HepG2 (cell line): ENCODE measurements around the gene SYT9. TPM values are rescaled to one million over a fixed set of nuclear protein-coding genes. Genes with fewer than 3 reads are reported as not detected.

Experiments
- ATAC-seq: fragments of 200-7000 bp; cut with Tn5 transposase; 3 replicates; pipeline ENCODE4 v1.9.1; 2020; ENCODE audit warnings: mild to moderate bottlenecking, moderate library complexity
- BruUV-seq: library from RNA; stranded (reverse); fragments of 400-500 nt; replicated peaks from 2 replicates; lab custom pipeline; 2021; lab: Mats Ljungman, UMichigan
- CTCF ChIA-PET: fragments of 300-600 bp; formaldehyde crosslinking; extraction: SDS; loops from one replicate; lab custom pipeline; 2021; ENCODE audit warnings: low total read pairs, inconsistent platforms, low intra/inter-chr PET ratio; lab: Yijun Ruan, JAX
- POLR2A ChIA-PET: fragments of 350-600 bp; sonication (Branson Sonifier 250); formaldehyde crosslinking; loops from one replicate; lab custom pipeline; 2020; ENCODE audit warnings: antibody characterized with exemption, inconsistent platforms; lab: Yijun Ruan, JAX
- DNase-seq: peaks from one replicate; pipeline ENCODE4 v3.0.0-alpha.2; 2015; ENCODE audit warnings: low spot score
- FAIRE-seq: peaks from 3 replicates; lab custom pipeline; 2011; peaks lifted over from hg19 to GRCh38; lab: Jason Lieb, UNC
- H2AFZ ChIP-seq: one replicate; pipeline ENCODE4 v1.6.1; 2011; ENCODE audit warnings: low read length, inconsistent platforms
- H3K27ac ChIP-seq: fragments of 300-600 bp; 3 replicates; pipeline ENCODE4 v1.8.0; 2011; ENCODE audit warnings: mixed run types, mild to moderate bottlenecking, mixed read lengths, low read length, inconsistent platforms; ENCODE audit not compliant: insufficient read depth; ENCODE audit errors: extremely low read length
- H3K27me3 ChIP-seq, 2 experiments: fragments of 200-600 bp in 1 of 2; 2 replicates in 1 of 2; 3 replicates in 1 of 2; pipeline versions ENCODE4 v1.6.0 to v1.8.0; 2011; ENCODE audit warnings: low read length in 2 of 2, mild to moderate bottlenecking in 2 of 2, moderate library complexity in 2 of 2, inconsistent platforms in 1 of 2; ENCODE audit not compliant: insufficient read depth in 2 of 2, control insufficient read depth in 1 of 2
- H3K36me3 ChIP-seq, 2 experiments: fragments of 200-600 bp in 1 of 2; replicated peaks in 1 of 2; 2 replicates in 1 of 2; 3 replicates in 1 of 2; pipeline versions ENCODE4 v1.5.1 to v1.8.0; 2011; ENCODE audit warnings: low read length in 2 of 2, inconsistent platforms in 1 of 2; ENCODE audit not compliant: insufficient read depth in 2 of 2, control insufficient read depth in 1 of 2
- H3K4me1 ChIP-seq: 2 replicates; pipeline ENCODE4 v1.5.1; 2012; ENCODE audit warnings: low read length, inconsistent platforms; ENCODE audit not compliant: insufficient read depth
- H3K4me2 ChIP-seq: 2 replicates; pipeline ENCODE4 v1.6.0; 2011; ENCODE audit warnings: low read depth, low read length, inconsistent platforms
- H3K4me3 ChIP-seq, 3 experiments: fragments of 200-600 bp in 1 of 3; sonication (generic), shearing (Covaris generic) in 1 of 3; replicated peaks in 1 of 3; 2 replicates each; pipeline ENCODE4 v1.5.1; 2011 to 2016; ENCODE audit warnings: low read length in 3 of 3, inconsistent platforms in 2 of 3, low read depth in 2 of 3, mild to moderate bottlenecking in 2 of 3, control low read depth in 1 of 3, mixed read lengths in 1 of 3; ENCODE audit not compliant: insufficient read depth in 1 of 3
- H3K79me2 ChIP-seq: one replicate; pipeline ENCODE4 v1.6.1; 2011; ENCODE audit warnings: low read length, inconsistent platforms; ENCODE audit not compliant: insufficient read depth
- H3K9ac ChIP-seq: 2 replicates; pipeline ENCODE4 v1.6.0; 2011; ENCODE audit warnings: mild to moderate bottlenecking, low read depth, low read length, inconsistent platforms; ENCODE audit not compliant: insufficient read depth
- H3K9me3 ChIP-seq: 2 replicates; pipeline ENCODE4 v1.5.1; 2012; ENCODE audit warnings: mild to moderate bottlenecking, low read length
- H4K20me1 ChIP-seq: 2 replicates; pipeline ENCODE4 v1.6.0; 2011; ENCODE audit warnings: inconsistent platforms, mild to moderate bottlenecking, low read length, moderate library complexity; ENCODE audit not compliant: insufficient read depth
- AHR ChIP-seq: IDR thresholded peaks from 2 replicates; pipeline ENCODE4 v1.6.1; 2018; ENCODE audit warnings: missing genetic modification reagents, missing compliant biosample characterization
- HIVEP1 ChIP-seq: sonication (generic); formaldehyde crosslinking; IDR thresholded peaks from 2 replicates; pipeline ENCODE4 v1.4.0; 2020; ENCODE audit warnings: mild to moderate bottlenecking, missing genetic modification reagents
- KMT2A ChIP-seq: sonication (generic); formaldehyde crosslinking; IDR thresholded peaks from 2 replicates; pipeline ENCODE4 v1.4.0; 2020; ENCODE audit warnings: missing genetic modification reagents
- MTA1 ChIP-seq: sonication (generic); formaldehyde crosslinking; IDR thresholded peaks from 2 replicates; pipeline ENCODE4 v1.4.0; 2020; ENCODE audit warnings: missing genetic modification reagents, mild to moderate bottlenecking, borderline replicate concordance
- NFIC ChIP-seq: IDR thresholded peaks from 2 replicates; pipeline ENCODE4 v1.6.1; 2012; ENCODE audit warnings: mild to moderate bottlenecking, low read length, inconsistent platforms
- NPAS2 ChIP-seq: sonication (generic); formaldehyde crosslinking; IDR thresholded peaks from 2 replicates; pipeline ENCODE4 v1.8.0; 2022; ENCODE audit warnings: mild to moderate bottlenecking, missing genetic modification reagents, borderline replicate concordance
- SCMH1 ChIP-seq: sonication (generic); formaldehyde crosslinking; IDR thresholded peaks from 2 replicates; pipeline ENCODE4 v1.9.0; 2021; ENCODE audit warnings: missing genetic modification reagents, mild to moderate bottlenecking, borderline replicate concordance
- TBX3 ChIP-seq: fragments of 450-650 bp; IDR thresholded peaks from 2 replicates; pipeline ENCODE4 v1.6.1; 2017; ENCODE audit warnings: antibody characterized with exemption, mild to moderate bottlenecking, inconsistent platforms, borderline replicate concordance
- TOE1 ChIP-seq: sonication (generic); formaldehyde crosslinking; IDR thresholded peaks from 2 replicates; pipeline ENCODE4 v1.4.0; 2020; ENCODE audit warnings: mild to moderate bottlenecking, missing genetic modification reagents
- ZNF12 ChIP-seq: sonication (generic); formaldehyde crosslinking; IDR thresholded peaks from 2 replicates; pipeline ENCODE4 v1.5.0; 2020; ENCODE audit warnings: missing genetic modification reagents
- WGBS: methylation state at CpG from one replicate; pipeline ENCODE4 v1.1.6; 2017; ENCODE audit warnings: low lambda C conversion rate; 5-methylcytosine and 5-hydroxymethylcytosine counted together
- in situ Hi-C: cut with HindIII; loops from 2 replicates; pipeline ENCODE4 v1.10.0; 2017; ENCODE audit warnings: low pct_unique_long_range_greater_than_20kb; ENCODE audit not compliant: extremely low pct_ligation_motif_present
- intact Hi-C: fragments of 100-400 bp; cut with micrococcal nuclease; formaldehyde crosslinking; loops from one replicate; pipeline ENCODE4 v1.10.0; 2022; ENCODE audit not compliant: unreplicated experiment
- polyA plus RNA-seq, 8 experiments: library from polyadenylated mRNA; depleted of rRNA in 3 of 8; stranded (reverse) in 7 of 8; unstranded in 1 of 8; fragments of >200 nt; fragmentation: Illumina TruSeq in 4 of 8; extraction: Trizol in 4 of 8; gene quantifications; 2 replicates each; pipeline versions ENCODE4 v1.2.1 to v1.2.3, GENCODE V29; 2011 to 2016; ENCODE audit warnings: low read depth in 4 of 8, missing spikeins in 1 of 8, mixed read lengths in 1 of 8; ENCODE audit not compliant: insufficient read depth in 1 of 8
- total RNA-seq, 5 experiments: library from RNA; depleted of rRNA; stranded (reverse); fragments of >200 nt; fragmentation: Illumina TruSeq; extraction: Trizol; gene quantifications; 2 replicates each; pipeline ENCODE4 v1.2.3, GENCODE V29; 2016; ENCODE audit warnings: low read depth in 1 of 5
- TF ChIP-seq, protein P1 (sequence below): sonication (generic); formaldehyde crosslinking; IDR thresholded peaks from 2 replicates; pipeline ENCODE4 v1.5.0; 2020; ENCODE audit warnings: mild to moderate bottlenecking, missing genetic modification reagents
- TF ChIP-seq, protein P2 (sequence below): sonication (generic); formaldehyde crosslinking; IDR thresholded peaks from 2 replicates; pipeline ENCODE4 v1.4.0; 2020; ENCODE audit warnings: missing genetic modification reagents
- TF ChIP-seq, protein P3 (sequence below): IDR thresholded peaks from 2 replicates; pipeline ENCODE4 v1.6.1; 2018; ENCODE audit warnings: missing genetic modification reagents, mild to moderate bottlenecking, missing compliant biosample characterization
- TF ChIP-seq, protein P4 (sequence below): sonication (generic); formaldehyde crosslinking; IDR thresholded peaks from 2 replicates; pipeline ENCODE4 v1.4.0; 2020; ENCODE audit warnings: missing genetic modification reagents

Gene SYT9
- total and polyA plus RNA-seq, 2 of the 13 experiments (the other 11 are each of a cell fraction or from before 2014, with no cell fraction given), result not detected

DNA sequence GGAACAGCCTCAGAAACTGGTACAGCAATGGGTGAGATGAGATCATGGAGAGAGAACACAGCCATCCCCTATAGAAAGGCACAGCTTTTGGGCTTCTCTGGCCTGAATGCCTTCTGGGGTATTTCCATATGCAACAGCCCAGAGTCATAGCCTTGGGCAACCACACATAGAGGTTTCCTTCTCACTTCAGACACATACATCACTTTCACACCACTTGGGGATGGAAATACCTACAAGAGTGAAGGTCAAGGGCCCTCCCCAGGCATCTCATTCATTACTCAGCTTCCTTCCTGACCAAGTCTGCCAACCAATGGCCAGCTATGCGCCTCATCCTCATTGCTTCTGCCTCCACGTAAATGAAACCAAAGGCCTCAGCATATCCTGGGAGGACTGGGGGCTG is 215.9 kb downstream of the SYT9 start (continued):
- TF ChIP-seq NPAS2 (CRISPR knock-in tag), result no peak
- TF ChIP-seq, all 625 proteins: peak for 0

DNA sequence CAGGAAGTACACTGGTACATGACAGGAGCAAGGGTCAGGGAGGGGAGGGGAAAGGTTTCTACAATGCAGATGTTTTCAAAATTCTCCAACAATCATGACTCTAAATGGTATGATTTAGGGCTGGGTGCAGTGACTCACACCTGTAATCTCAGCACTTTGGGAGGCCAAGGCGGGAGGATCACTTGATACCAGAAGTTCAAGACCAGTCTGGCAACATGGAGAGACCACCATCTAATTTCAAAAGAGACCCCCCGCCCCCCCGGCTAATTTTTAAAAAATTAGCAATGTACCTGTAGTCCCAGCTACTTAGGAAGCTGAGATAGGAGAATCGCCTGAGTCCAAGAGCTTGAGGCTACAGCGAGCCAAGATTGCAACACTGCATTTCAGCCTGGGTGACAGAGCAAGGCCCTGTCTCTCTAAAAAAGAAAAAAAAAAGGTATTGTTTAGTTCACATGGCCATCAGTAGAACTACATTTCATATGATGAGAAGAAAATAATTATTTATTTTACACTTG is 217.7 kb downstream of the SYT9 start:
- POLR2A ChIA-PET, result no interaction called here
- H4K20me1 ChIP-seq, result no peaks in the 10 kb centered on the region
- no peak overlapping the region for H3K4me2 ChIP-seq
- H2AFZ ChIP-seq, result no peak overlapping the region
- H3K27me3 ChIP-seq, result no peaks in the 10 kb centered on the region; a peak in 1 of 5 replicates
- H3K27ac ChIP-seq, result no peak overlapping the region
- H3K36me3 ChIP-seq, result no peaks in the 10 kb centered on the region
- ATAC-seq (no peak), DNase-seq (no peak), FAIRE-seq (no peak)
- no peak overlapping the region for H3K4me3 ChIP-seq
- H3K9me3 ChIP-seq, result no peaks in the 10 kb centered on the region
- BruUV-seq, result no TSS peak
- no peaks in the 10 kb centered on the region for H3K79me2 ChIP-seq
- CTCF ChIA-PET, result interaction anchor here (0.6 kb wide), 1 partner anchor 80 kb away, joined by 3 read pairs; no protein-coding TSS in a partner anchor
- in situ Hi-C loops (no loop called here), intact Hi-C loops (no loop called here)
- WGBS, result 24% methylated on average over 5 of the region's 5 CpGs
- H3K4me1 ChIP-seq, result no peaks in the 10 kb centered on the region
- H3K9ac ChIP-seq, result no peak overlapping the region
- TF ChIP-seq, protein P1, sequence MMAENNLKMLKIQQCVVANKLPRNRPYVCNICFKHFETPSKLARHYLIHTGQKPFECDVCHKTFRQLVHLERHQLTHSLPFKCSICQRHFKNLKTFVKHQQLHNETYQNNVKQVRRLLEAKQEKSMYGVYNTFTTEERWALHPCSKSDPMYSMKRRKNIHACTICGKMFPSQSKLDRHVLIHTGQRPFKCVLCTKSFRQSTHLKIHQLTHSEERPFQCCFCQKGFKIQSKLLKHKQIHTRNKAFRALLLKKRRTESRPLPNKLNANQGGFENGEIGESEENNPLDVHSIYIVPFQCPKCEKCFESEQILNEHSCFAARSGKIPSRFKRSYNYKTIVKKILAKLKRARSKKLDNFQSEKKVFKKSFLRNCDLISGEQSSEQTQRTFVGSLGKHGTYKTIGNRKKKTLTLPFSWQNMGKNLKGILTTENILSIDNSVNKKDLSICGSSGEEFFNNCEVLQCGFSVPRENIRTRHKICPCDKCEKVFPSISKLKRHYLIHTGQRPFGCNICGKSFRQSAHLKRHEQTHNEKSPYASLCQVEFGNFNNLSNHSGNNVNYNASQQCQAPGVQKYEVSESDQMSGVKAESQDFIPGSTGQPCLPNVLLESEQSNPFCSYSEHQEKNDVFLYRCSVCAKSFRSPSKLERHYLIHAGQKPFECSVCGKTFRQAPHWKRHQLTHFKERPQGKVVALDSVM (CRISPR knock-in tag), result no peak
- TF ChIP-seq, protein P2, sequence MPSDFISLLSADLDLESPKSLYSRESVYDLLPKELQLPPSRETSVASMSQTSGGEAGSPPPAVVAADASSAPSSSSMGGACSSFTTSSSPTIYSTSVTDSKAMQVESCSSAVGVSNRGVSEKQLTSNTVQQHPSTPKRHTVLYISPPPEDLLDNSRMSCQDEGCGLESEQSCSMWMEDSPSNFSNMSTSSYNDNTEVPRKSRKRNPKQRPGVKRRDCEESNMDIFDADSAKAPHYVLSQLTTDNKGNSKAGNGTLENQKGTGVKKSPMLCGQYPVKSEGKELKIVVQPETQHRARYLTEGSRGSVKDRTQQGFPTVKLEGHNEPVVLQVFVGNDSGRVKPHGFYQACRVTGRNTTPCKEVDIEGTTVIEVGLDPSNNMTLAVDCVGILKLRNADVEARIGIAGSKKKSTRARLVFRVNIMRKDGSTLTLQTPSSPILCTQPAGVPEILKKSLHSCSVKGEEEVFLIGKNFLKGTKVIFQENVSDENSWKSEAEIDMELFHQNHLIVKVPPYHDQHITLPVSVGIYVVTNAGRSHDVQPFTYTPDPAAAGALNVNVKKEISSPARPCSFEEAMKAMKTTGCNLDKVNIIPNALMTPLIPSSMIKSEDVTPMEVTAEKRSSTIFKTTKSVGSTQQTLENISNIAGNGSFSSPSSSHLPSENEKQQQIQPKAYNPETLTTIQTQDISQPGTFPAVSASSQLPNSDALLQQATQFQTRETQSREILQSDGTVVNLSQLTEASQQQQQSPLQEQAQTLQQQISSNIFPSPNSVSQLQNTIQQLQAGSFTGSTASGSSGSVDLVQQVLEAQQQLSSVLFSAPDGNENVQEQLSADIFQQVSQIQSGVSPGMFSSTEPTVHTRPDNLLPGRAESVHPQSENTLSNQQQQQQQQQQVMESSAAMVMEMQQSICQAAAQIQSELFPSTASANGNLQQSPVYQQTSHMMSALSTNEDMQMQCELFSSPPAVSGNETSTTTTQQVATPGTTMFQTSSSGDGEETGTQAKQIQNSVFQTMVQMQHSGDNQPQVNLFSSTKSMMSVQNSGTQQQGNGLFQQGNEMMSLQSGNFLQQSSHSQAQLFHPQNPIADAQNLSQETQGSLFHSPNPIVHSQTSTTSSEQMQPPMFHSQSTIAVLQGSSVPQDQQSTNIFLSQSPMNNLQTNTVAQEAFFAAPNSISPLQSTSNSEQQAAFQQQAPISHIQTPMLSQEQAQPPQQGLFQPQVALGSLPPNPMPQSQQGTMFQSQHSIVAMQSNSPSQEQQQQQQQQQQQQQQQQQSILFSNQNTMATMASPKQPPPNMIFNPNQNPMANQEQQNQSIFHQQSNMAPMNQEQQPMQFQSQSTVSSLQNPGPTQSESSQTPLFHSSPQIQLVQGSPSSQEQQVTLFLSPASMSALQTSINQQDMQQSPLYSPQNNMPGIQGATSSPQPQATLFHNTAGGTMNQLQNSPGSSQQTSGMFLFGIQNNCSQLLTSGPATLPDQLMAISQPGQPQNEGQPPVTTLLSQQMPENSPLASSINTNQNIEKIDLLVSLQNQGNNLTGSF (CRISPR knock-in tag), result no peak
- TF ChIP-seq TBX3 (no peak), MTA1 (no peak), HIVEP1 (CRISPR knock-in tag) (no peak), AHR (no peak), SCMH1 (CRISPR knock-in tag) (no peak), NFIC (no peak), ZNF12 (no peak), KMT2A (CRISPR knock-in tag) (no peak), TOE1 (CRISPR knock-in tag) (no peak)
- TF ChIP-seq, protein P3, sequence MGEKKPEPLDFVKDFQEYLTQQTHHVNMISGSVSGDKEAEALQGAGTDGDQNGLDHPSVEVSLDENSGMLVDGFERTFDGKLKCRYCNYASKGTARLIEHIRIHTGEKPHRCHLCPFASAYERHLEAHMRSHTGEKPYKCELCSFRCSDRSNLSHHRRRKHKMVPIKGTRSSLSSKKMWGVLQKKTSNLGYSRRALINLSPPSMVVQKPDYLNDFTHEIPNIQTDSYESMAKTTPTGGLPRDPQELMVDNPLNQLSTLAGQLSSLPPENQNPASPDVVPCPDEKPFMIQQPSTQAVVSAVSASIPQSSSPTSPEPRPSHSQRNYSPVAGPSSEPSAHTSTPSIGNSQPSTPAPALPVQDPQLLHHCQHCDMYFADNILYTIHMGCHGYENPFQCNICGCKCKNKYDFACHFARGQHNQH (CRISPR knock-in tag), result no peak
- TF ChIP-seq, protein P4, sequence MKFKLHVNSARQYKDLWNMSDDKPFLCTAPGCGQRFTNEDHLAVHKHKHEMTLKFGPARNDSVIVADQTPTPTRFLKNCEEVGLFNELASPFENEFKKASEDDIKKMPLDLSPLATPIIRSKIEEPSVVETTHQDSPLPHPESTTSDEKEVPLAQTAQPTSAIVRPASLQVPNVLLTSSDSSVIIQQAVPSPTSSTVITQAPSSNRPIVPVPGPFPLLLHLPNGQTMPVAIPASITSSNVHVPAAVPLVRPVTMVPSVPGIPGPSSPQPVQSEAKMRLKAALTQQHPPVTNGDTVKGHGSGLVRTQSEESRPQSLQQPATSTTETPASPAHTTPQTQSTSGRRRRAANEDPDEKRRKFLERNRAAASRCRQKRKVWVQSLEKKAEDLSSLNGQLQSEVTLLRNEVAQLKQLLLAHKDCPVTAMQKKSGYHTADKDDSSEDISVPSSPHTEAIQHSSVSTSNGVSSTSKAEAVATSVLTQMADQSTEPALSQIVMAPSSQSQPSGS, result no peak
